GM23338 (cell line): Measurements from ENCODE around the gene ACAD8. TPM values are rescaled to one million over a fixed set of nuclear protein-coding genes. Genes with fewer than 3 reads are reported as not detected.

Source experiments
- ATAC-seq: fragments of 200-7000 bp; cut with Tn5 transposase; 3 replicates; pipeline ENCODE4 v1.9.1; 2020
- DNase-seq: peaks from one replicate; pipeline ENCODE4 v3.0.0-alpha.2; 2015; ENCODE audit warnings: low spot score
- H2AFZ ChIP-seq: fragments of 200-600 bp; sonication (generic); 2 replicates; pipeline ENCODE4 v1.8.0; 2016; ENCODE audit warnings: antibody characterized with exemption, mild to moderate bottlenecking, moderate library complexity
- H3F3A ChIP-seq: fragments of 200-600 bp; sonication (generic); replicated peaks from 2 replicates; pipeline ENCODE4 v1.8.0; 2017; ENCODE audit warnings: antibody characterized with exemption, mixed run types, low read depth
- H3K27ac ChIP-seq: fragments of 200-600 bp; sonication (generic); 2 replicates; pipeline ENCODE4 v1.6.1; 2016; ENCODE audit warnings: low read depth
- H3K27me3 ChIP-seq: fragments of 200-600 bp; sonication (generic); 2 replicates; pipeline ENCODE4 v1.8.0; 2016; ENCODE audit warnings: mild to moderate bottlenecking, mixed run types, moderate library complexity; ENCODE audit not compliant: insufficient read depth
- H3K36me3 ChIP-seq: fragments of 200-600 bp; sonication (generic); 2 replicates; pipeline ENCODE4 v1.8.0; 2016; ENCODE audit warnings: mild to moderate bottlenecking; ENCODE audit not compliant: insufficient read depth
- H3K4me1 ChIP-seq: fragments of 200-600 bp; sonication (generic); 2 replicates; pipeline ENCODE4 v1.8.0; 2016; ENCODE audit warnings: mild to moderate bottlenecking, moderate library complexity; ENCODE audit not compliant: insufficient read depth
- H3K4me2 ChIP-seq: fragments of 200-600 bp; sonication (generic); 2 replicates; pipeline ENCODE4 v1.7.1; 2017; ENCODE audit warnings: mixed run types
- H3K4me3 ChIP-seq: fragments of 200-600 bp; sonication (generic); 2 replicates; pipeline ENCODE4 v1.6.1; 2016; ENCODE audit warnings: mixed run types
- H3K79me2 ChIP-seq: fragments of 200-600 bp; sonication (generic); replicated peaks from 2 replicates; pipeline ENCODE4 v1.8.0; 2017; ENCODE audit warnings: mild to moderate bottlenecking; ENCODE audit not compliant: insufficient read depth
- H3K9me2 ChIP-seq: fragments of 200-600 bp; sonication (generic); 2 replicates; pipeline ENCODE4 v1.8.0; 2017; ENCODE audit not compliant: insufficient read depth
- H4K20me1 ChIP-seq: fragments of 200-600 bp; sonication (generic); replicated peaks from 2 replicates; pipeline ENCODE4 v1.8.0; 2017; ENCODE audit warnings: mild to moderate bottlenecking; ENCODE audit not compliant: insufficient read depth
- H3K27ac Mint-ChIP-seq: 2 replicates; pipeline ENCODE4 v1.8.0; 2020; ENCODE audit warnings: inconsistent platforms, mild to moderate bottlenecking, moderate library complexity, mixed read lengths
- H3K27me3 Mint-ChIP-seq: 3 replicates; pipeline ENCODE4 v1.8.0; 2022; ENCODE audit warnings: low read depth, mild to moderate bottlenecking, moderate library complexity, mixed read lengths, inconsistent platforms; ENCODE audit not compliant: insufficient read depth, poor library complexity
- H3K36me3 Mint-ChIP-seq: 3 replicates; pipeline ENCODE4 v1.8.0; 2021; ENCODE audit warnings: low read depth, mild to moderate bottlenecking, inconsistent platforms, moderate library complexity, mixed read lengths
- H3K4me1 Mint-ChIP-seq: 3 replicates; pipeline ENCODE4 v1.8.0; 2020; ENCODE audit warnings: mild to moderate bottlenecking, inconsistent platforms, mixed read lengths
- H3K4me3 Mint-ChIP-seq: 3 replicates; pipeline ENCODE4 v1.8.0; 2021; ENCODE audit warnings: moderate library complexity, mild to moderate bottlenecking, inconsistent platforms, mixed read lengths
- H3K9me3 Mint-ChIP-seq: 3 replicates; pipeline ENCODE4 v1.8.0; 2020; ENCODE audit warnings: moderate library complexity, mild to moderate bottlenecking, inconsistent platforms, mixed read lengths
- CTCF ChIP-seq, 2 experiments: fragments of 200-600 bp in 1 of 2; sonication (generic) in 1 of 2; conservative IDR thresholded peaks; 2 replicates each; pipeline versions ENCODE4 v1.5.1 to v1.6.1; 2016 to 2017; ENCODE audit warnings: antibody characterized with exemption in 2 of 2, low read depth in 2 of 2, mild to moderate bottlenecking in 2 of 2, moderate library complexity in 1 of 2
- EZH2 ChIP-seq: fragments of 200-600 bp; sonication (generic); IDR thresholded peaks from one replicate; pipeline ENCODE4 v1.8.0; 2017; ENCODE audit warnings: antibody characterized with exemption, mild to moderate bottlenecking, low read depth; ENCODE audit not compliant: unreplicated experiment
- EZH2phosphoT487 ChIP-seq: fragments of 200-600 bp; sonication (generic); IDR thresholded peaks from one replicate; pipeline ENCODE4 v1.8.1; 2018; ENCODE audit warnings: antibody characterized with exemption; ENCODE audit not compliant: unreplicated experiment
- JUNB ChIP-seq: IDR thresholded peaks from one replicate; pipeline ENCODE4 v1.6.1; 2016; ENCODE audit warnings: antibody characterized with exemption; ENCODE audit not compliant: unreplicated experiment
- NANOG ChIP-seq: IDR thresholded peaks from 2 replicates; pipeline ENCODE4 v1.6.1; 2016; ENCODE audit warnings: antibody characterized with exemption, borderline replicate concordance
- POLR2AphosphoS5 ChIP-seq: IDR thresholded peaks from 2 replicates; pipeline ENCODE4 v1.6.1; 2016; ENCODE audit warnings: antibody characterized with exemption, low read depth
- STAT1 ChIP-seq: IDR thresholded peaks from one replicate; pipeline ENCODE4 v1.6.1; 2016; ENCODE audit warnings: antibody characterized with exemption; ENCODE audit not compliant: unreplicated experiment
- ZNF114 ChIP-seq: fragments of 250-450 bp; sonication (Bioruptor Pico); IDR thresholded peaks from 2 replicates; pipeline ENCODE4 v1.5.0; 2020; ENCODE audit warnings: mild to moderate bottlenecking, moderate library complexity
- polyA plus RNA-seq: library from polyadenylated mRNA; unstranded; fragments of >200 nt; fragmentation: Nextera tagmentation; extraction: Ambion mirVana; gene quantifications from 2 replicates; pipeline ENCODE4 v1.2.1, GENCODE V29; 2016
- total RNA-seq: library from RNA; depleted of rRNA; stranded (reverse); fragments of >200 nt; shearing (Covaris generic); gene quantifications from 2 replicates; pipeline ENCODE4 v1.2.3, GENCODE V29; 2014
- TF ChIP-seq, protein P1 (sequence below): IDR thresholded peaks from one replicate; pipeline ENCODE4 v1.6.1; 2018; ENCODE audit warnings: antibody characterized with exemption; ENCODE audit not compliant: unreplicated experiment
- TF ChIP-seq, protein P2 (sequence below): IDR thresholded peaks from 2 replicates; pipeline ENCODE4 v1.6.1; 2016; ENCODE audit warnings: antibody characterized with exemption

The ACAD8 gene
- total and polyA plus RNA-seq, 2 experiments from 2014 or later, result 43.2 to 65.4 TPM

DNA sequence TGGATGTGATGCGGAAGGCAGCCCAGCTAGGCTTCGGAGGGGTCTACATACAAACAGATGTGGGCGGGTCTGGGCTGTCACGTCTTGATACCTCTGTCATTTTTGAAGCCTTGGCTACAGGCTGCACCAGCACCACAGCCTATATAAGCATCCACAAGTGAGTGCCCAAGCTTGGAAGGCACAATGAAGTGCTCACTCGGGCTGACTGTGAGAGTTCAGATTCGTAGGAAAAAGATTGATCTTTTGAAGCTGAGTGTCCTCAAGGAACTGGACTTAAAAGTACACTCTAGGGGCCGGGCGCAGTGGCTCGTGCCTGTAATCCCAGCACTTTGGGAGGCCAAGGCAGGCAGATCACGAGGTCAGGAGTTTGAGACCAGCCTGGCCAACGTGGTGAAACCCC lies 3.7 kb downstream of the ACAD8 start (continued):
- TF ChIP-seq NANOG (no peak), STAT1 (no peak), EZH2phosphoT487 (no peak), CTCF (conservative IDR thresholded peaks at IDR 0.05; ENCODE audit: low read depth in 2 of 2) (no peak), JUNB (no peak), EZH2 (no peak), POLR2AphosphoS5 (no peak)
- TF ChIP-seq, protein P1, sequence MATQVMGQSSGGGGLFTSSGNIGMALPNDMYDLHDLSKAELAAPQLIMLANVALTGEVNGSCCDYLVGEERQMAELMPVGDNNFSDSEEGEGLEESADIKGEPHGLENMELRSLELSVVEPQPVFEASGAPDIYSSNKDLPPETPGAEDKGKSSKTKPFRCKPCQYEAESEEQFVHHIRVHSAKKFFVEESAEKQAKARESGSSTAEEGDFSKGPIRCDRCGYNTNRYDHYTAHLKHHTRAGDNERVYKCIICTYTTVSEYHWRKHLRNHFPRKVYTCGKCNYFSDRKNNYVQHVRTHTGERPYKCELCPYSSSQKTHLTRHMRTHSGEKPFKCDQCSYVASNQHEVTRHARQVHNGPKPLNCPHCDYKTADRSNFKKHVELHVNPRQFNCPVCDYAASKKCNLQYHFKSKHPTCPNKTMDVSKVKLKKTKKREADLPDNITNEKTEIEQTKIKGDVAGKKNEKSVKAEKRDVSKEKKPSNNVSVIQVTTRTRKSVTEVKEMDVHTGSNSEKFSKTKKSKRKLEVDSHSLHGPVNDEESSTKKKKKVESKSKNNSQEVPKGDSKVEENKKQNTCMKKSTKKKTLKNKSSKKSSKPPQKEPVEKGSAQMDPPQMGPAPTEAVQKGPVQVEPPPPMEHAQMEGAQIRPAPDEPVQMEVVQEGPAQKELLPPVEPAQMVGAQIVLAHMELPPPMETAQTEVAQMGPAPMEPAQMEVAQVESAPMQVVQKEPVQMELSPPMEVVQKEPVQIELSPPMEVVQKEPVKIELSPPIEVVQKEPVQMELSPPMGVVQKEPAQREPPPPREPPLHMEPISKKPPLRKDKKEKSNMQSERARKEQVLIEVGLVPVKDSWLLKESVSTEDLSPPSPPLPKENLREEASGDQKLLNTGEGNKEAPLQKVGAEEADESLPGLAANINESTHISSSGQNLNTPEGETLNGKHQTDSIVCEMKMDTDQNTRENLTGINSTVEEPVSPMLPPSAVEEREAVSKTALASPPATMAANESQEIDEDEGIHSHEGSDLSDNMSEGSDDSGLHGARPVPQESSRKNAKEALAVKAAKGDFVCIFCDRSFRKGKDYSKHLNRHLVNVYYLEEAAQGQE, result no peak
- TF ChIP-seq, protein P2, sequence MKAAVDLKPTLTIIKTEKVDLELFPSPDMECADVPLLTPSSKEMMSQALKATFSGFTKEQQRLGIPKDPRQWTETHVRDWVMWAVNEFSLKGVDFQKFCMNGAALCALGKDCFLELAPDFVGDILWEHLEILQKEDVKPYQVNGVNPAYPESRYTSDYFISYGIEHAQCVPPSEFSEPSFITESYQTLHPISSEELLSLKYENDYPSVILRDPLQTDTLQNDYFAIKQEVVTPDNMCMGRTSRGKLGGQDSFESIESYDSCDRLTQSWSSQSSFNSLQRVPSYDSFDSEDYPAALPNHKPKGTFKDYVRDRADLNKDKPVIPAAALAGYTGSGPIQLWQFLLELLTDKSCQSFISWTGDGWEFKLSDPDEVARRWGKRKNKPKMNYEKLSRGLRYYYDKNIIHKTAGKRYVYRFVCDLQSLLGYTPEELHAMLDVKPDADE, result no peak

DNA sequence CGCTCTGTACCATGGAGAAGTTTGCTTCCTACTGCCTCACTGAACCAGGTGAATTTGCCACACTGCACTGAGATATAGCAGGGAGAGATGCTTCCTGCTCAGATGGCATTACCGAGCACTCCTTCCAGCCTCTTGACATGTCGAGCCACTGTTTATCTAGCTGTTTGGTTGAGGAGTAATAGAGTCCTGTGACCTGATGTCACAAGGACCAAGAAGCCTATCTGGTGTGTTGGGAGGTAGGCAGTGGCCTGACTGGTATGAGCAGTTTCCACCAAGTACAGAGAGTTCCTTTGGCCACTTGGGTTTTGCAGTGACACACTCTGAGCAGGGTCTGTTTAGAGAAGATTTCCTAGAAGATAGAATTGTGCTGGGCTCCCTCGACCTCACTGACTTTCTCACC lies 5.2 kb downstream of the ACAD8 start:
- Mint-ChIP-seq H3K36me3 (peaks cover 68% of the 10 kb centered on the region), H3K27me3 (peaks cover 2% of the 10 kb centered on the region), H3K4me1 (peaks cover 17% of the 10 kb centered on the region; the same call in 2 of the 3 replicates), H3K27ac (no peak overlapping the region), H3K4me3 (no peak overlapping the region), H3K9me3 (no peaks in the 10 kb centered on the region)
- H4K20me1 ChIP-seq, result peaks cover 22% of the 10 kb centered on the region
- no peaks in the 10 kb centered on the region for H3K27me3 ChIP-seq
- peaks cover 42% of the 10 kb centered on the region for H3K36me3 ChIP-seq
- DNase-seq, result no peak
- H3K4me3 ChIP-seq, result no peak overlapping the region
- no peaks in the 10 kb centered on the region for H3F3A ChIP-seq
- H3K4me1 ChIP-seq, result peaks cover 11% of the 10 kb centered on the region
- TF ChIP-seq JUNB (no peak), POLR2AphosphoS5 (no peak), EZH2 (no peak), ZNF114 (no peak), STAT1 (no peak)
- TF ChIP-seq, protein P2, result no peak
- H3K4me2 ChIP-seq, result no peak overlapping the region
- H3K27ac ChIP-seq, result no peak overlapping the region
- no peak for ATAC-seq
- no peak overlapping the region for H2AFZ ChIP-seq
- H3K9me2 ChIP-seq, result no peaks in the 10 kb centered on the region
- peaks cover 42% of the 10 kb centered on the region for H3K79me2 ChIP-seq
